A549 (cell line): ENCODE measurements around the gene URB2. TPM values are rescaled to one million over a fixed set of nuclear protein-coding genes. Genes with fewer than 3 reads are reported as not detected.

Experiments used
- ATAC-seq, 2 experiments: fragments of 200-7000 bp in 1 of 2; fragments of >200 bp in 1 of 2; cut with Nextera tagmentation in 1 of 2; cut with Tn5 transposase in 1 of 2; 3 replicates each; pipeline versions ENCODE4 v1.8.0 to v1.9.1; 2018 to 2020; ENCODE audit warnings: mild to moderate bottlenecking in 1 of 2, moderate library complexity in 1 of 2
- CTCF ChIA-PET: fragments of 300-600 bp; sonication (Branson Sonifier 250); formaldehyde crosslinking; extraction: SDS; loops from one replicate; lab custom pipeline; 2021; ENCODE audit warnings: antibody characterized with exemption, inconsistent platforms; lab: Yijun Ruan, JAX
- POLR2A ChIA-PET: fragments of 350-600 bp; formaldehyde crosslinking; extraction: SDS; loops from one replicate; lab custom pipeline; 2021; ENCODE audit warnings: antibody characterized with exemption, inconsistent platforms; lab: Yijun Ruan, JAX
- DNase-seq, 2 experiments: peaks; one replicate each; pipeline versions ENCODE4 v3.0.0 to v3.0.0-alpha.2; 2011 to 2016; ENCODE audit warnings: low read depth in 1 of 2, low spot score in 1 of 2
- FAIRE-seq: peaks from 2 replicates; lab custom pipeline; 2011; peaks lifted over from hg19 to GRCh38; lab: Jason Lieb, UNC
- H3K27ac ChIP-seq, 2 experiments: fragments of >200 bp; sonication (Bioruptor Twin); formaldehyde crosslinking; 3 replicates each; pipeline ENCODE4 v1.5.1; 2016 to 2017
- H3K4me1 ChIP-seq: fragments of >200 bp; sonication (Bioruptor Twin); formaldehyde crosslinking; 3 replicates; pipeline ENCODE4 v1.6.1; 2016
- H3K4me2 ChIP-seq: fragments of >200 bp; sonication (Bioruptor Twin); formaldehyde crosslinking; 3 replicates; pipeline ENCODE4 v1.6.1; 2016
- H3K4me3 ChIP-seq: fragments of >200 bp; sonication (Bioruptor Twin); formaldehyde crosslinking; 3 replicates; pipeline ENCODE4 v1.5.1; 2016
- H3K9me3 ChIP-seq: fragments of >200 bp; sonication (Bioruptor Twin); formaldehyde crosslinking; 3 replicates; pipeline ENCODE4 v1.6.1; 2016
- BHLHE40 ChIP-seq: IDR thresholded peaks from 2 replicates; pipeline ENCODE4 v1.6.1; 2012; ENCODE audit warnings: low read depth, low read length, inconsistent platforms
- CBX8 ChIP-seq: fragments of 200-600 bp; sonication (generic); IDR thresholded peaks from 2 replicates; pipeline ENCODE4 v1.6.1; 2016
- CEBPB ChIP-seq, 2 experiments: fragments of >200 bp in 1 of 2; sonication (Bioruptor Twin) in 1 of 2; formaldehyde crosslinking in 1 of 2; IDR thresholded peaks; 2 replicates each; pipeline ENCODE4 v1.6.1; 2012 to 2016
- CHD2 ChIP-seq: fragments of 150-350 bp; IDR thresholded peaks from 2 replicates; pipeline ENCODE4 v1.6.1; 2014; ENCODE audit warnings: low read length; ENCODE audit not compliant: partially characterized antibody
- CHD4 ChIP-seq: fragments of 200-600 bp; sonication (generic); IDR thresholded peaks from 2 replicates; pipeline ENCODE4 v1.6.1; 2016; ENCODE audit warnings: antibody characterized with exemption, mild to moderate bottlenecking, borderline replicate concordance
- CTCF ChIP-seq: fragments of >200 bp; sonication (Bioruptor Twin); formaldehyde crosslinking; IDR thresholded peaks from 3 replicates; pipeline ENCODE4 v1.5.1; 2016
- ESRRA ChIP-seq: fragments of 150-350 bp; IDR thresholded peaks from 2 replicates; pipeline ENCODE4 v1.6.1; 2014; ENCODE audit warnings: mild to moderate bottlenecking, low read length, borderline replicate concordance
- FOSB ChIP-seq: fragments of 250-450 bp; sonication (Bioruptor Pico); IDR thresholded peaks from 2 replicates; pipeline ENCODE4 v1.5.0; 2020; ENCODE audit warnings: mild to moderate bottlenecking, moderate library complexity
- FOSL2 ChIP-seq, 2 experiments: fragments of 450-650 bp in 1 of 2; fragments of >200 bp in 1 of 2; sonication (Bioruptor Twin) in 1 of 2; formaldehyde crosslinking; IDR thresholded peaks; 2 replicates each; pipeline versions ENCODE4 v1.5.0 to v1.6.1; 2016 to 2020; ENCODE audit warnings: mild to moderate bottlenecking in 1 of 2, moderate library complexity in 1 of 2
- FOXS1 ChIP-seq: fragments of 250-450 bp; sonication (Bioruptor Pico); IDR thresholded peaks from 2 replicates; pipeline ENCODE4 v1.5.0; 2020; ENCODE audit warnings: mild to moderate bottlenecking, moderate library complexity
- HOXA7 ChIP-seq: fragments of 250-450 bp; sonication (Bioruptor Pico); IDR thresholded peaks from 2 replicates; pipeline ENCODE4 v1.5.0; 2020; ENCODE audit warnings: mild to moderate bottlenecking, moderate library complexity
- HOXB13 ChIP-seq: fragments of 250-450 bp; sonication (Bioruptor Pico); IDR thresholded peaks from 2 replicates; pipeline ENCODE4 v1.5.0; 2020; ENCODE audit warnings: low read depth, mild to moderate bottlenecking, moderate library complexity
- MAFK ChIP-seq: fragments of 450-650 bp; IDR thresholded peaks from 2 replicates; pipeline ENCODE4 v1.6.1; 2014; ENCODE audit not compliant: partially characterized antibody
- MAZ ChIP-seq: fragments of 150-350 bp; IDR thresholded peaks from 2 replicates; pipeline ENCODE4 v1.6.1; 2014; ENCODE audit warnings: antibody characterized with exemption, low read depth, low read length, borderline replicate concordance
- MYC ChIP-seq: IDR thresholded peaks from 2 replicates; pipeline ENCODE4 v1.6.1; 2012; ENCODE audit warnings: mild to moderate bottlenecking, inconsistent platforms, low read length, improper control_type of control experiment, borderline replicate concordance
- NPAS2 ChIP-seq: fragments of 250-450 bp; sonication (Bioruptor Pico); IDR thresholded peaks from 2 replicates; pipeline ENCODE4 v1.8.0; 2022; ENCODE audit warnings: mild to moderate bottlenecking, moderate library complexity, borderline replicate concordance
- RFX5 ChIP-seq: fragments of 450-650 bp; IDR thresholded peaks from 2 replicates; pipeline ENCODE4 v1.7.1; 2014; ENCODE audit warnings: antibody characterized with exemption, mild to moderate bottlenecking, moderate library complexity
- SREBF2 ChIP-seq: fragments of 450-650 bp; IDR thresholded peaks from 2 replicates; pipeline ENCODE4 v1.6.1; 2014; ENCODE audit warnings: mild to moderate bottlenecking, moderate library complexity
- TP53 ChIP-seq: fragments of 250-450 bp; sonication (Bioruptor Pico); IDR thresholded peaks from 2 replicates; pipeline ENCODE4 v1.5.0; 2021; ENCODE audit warnings: mild to moderate bottlenecking, moderate library complexity
- USF2 ChIP-seq: fragments of 450-650 bp; IDR thresholded peaks from 2 replicates; pipeline ENCODE4 v1.6.1; 2014; ENCODE audit warnings: antibody characterized with exemption
- ZFP36 ChIP-seq: fragments of 450-650 bp; IDR thresholded peaks from 2 replicates; pipeline ENCODE4 v1.6.1; 2014; ENCODE audit warnings: borderline replicate concordance; ENCODE audit not compliant: partially characterized antibody
- ZNF302 ChIP-seq: fragments of 250-450 bp; sonication (Bioruptor Pico); IDR thresholded peaks from 2 replicates; pipeline ENCODE4 v1.9.0; 2021; ENCODE audit warnings: inconsistent platforms, mild to moderate bottlenecking, moderate library complexity
- WGBS: methylation state at CpG from one replicate; pipeline ENCODE4 v1.1.6; 2017; ENCODE audit errors: missing lambda C conversion rate; 5-methylcytosine and 5-hydroxymethylcytosine counted together
- polyA plus RNA-seq, 4 experiments: library from polyadenylated mRNA; depleted of rRNA in 3 of 4; stranded (reverse); fragments of >200 nt; fragmentation: RNase III in 1 of 4; extraction: RNeasy Plus Mini Kit Qiagen cat#74134 plus additional on column Dnase treatment in 1 of 4; gene quantifications; 2 replicates in 3 of 4; 3 replicates in 1 of 4; pipeline ENCODE4 v1.2.3, GENCODE V29; 2011 to 2017

Gene URB2
- polyA plus RNA-seq, 2 of the 4 experiments (the other 2 are of a cell fraction): 13.7 to 15.7 TPM

DNA sequence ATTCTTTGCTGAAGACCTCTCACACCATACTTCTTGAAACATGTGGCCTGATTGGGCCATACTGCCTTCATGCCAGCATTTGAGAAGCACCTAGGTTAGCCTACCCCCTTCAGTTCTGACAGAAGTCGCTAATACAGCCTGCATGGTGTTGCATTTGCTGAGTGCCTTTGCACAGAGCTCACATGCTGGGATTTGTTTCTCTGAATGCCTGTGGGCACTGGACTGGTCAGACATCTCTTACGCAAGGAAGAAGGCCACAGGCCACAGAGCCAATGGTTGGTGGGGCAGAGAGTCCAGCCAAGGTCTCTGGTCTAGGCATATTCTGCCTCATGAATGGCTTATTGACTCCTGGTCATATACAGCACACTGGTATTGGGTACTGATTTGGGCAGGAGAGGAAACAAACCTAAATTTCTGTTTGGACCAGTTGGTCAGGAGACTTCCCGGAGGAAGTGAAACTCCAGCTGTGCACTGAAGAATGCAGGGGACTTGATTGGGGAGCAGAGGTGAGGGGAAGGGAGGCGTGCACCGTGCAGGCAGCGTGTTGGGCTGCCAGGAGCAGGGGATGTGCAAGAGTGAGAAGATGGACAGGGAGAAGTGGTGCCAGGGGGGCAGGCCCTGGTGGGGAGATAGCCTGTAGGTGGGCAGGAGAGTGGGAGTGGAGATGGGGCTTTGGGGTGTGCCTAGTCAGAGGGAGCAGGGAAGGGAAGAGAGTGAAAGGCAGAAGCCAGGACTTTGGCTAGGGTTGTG lies 18.1 kb downstream of the URB2 start:
- Histone ChIP-seq H3K4me3 (no peak overlapping the region), H3K4me2 (no peak overlapping the region)
- ChIA-PET POLR2A (no interaction called here), CTCF (interaction anchor here (2.3 kb wide), 1 partner anchor 17 kb away, joined by 7 read pairs; no protein-coding TSS in a partner anchor)
- no peak for DNase-seq
- TF ChIP-seq MYC (no peak), FOSL2 (IDR thresholded peaks at IDR 0.05) (no peak), FOSL2 (CRISPR knock-in tag; IDR thresholded peaks at IDR 0.05) (no peak), CHD2 (no peak), SREBF2 (no peak), ESRRA (no peak), TP53 (CRISPR knock-in tag) (no peak), CHD4 (no peak), CEBPB (IDR thresholded peaks at IDR 0.05) (no peak), RFX5 (no peak), FOXS1 (CRISPR knock-in tag) (no peak), USF2 (no peak), HOXA7 (no peak), NPAS2 (CRISPR knock-in tag) (no peak)
- TF ChIP-seq, all 56 proteins: peak for 0
- no peak; a peak in 1 of 6 replicates for ATAC-seq
- Histone ChIP-seq H3K4me1 (no peaks in the 10 kb centered on the region), H3K27ac (no peak overlapping the region), H3K9me3 (no peaks in the 10 kb centered on the region)
- WGBS: 89% methylated on average over 6 of the region's 6 CpGs
- FAIRE-seq: no peak

- CTCF ChIA-PET: interaction anchor here (2.3 kb wide), 1 partner anchor 16 kb away, joined by 7 read pairs; no protein-coding TSS in a partner anchor
- no peak overlapping the region for H3K4me2 ChIP-seq
- FAIRE-seq (no peak), DNase-seq (no peak), ATAC-seq (no peak)
- H3K27ac ChIP-seq: no peak overlapping the region
- TF ChIP-seq FOSB (CRISPR knock-in tag) (no peak), CHD4 (no peak), ZFP36 (no peak), NPAS2 (CRISPR knock-in tag) (no peak), BHLHE40 (no peak), ZNF302 (CRISPR knock-in tag) (no peak), MAZ (no peak)
- POLR2A ChIA-PET: no interaction called here
- H3K9me3 ChIP-seq: no peaks in the 10 kb centered on the region
- no peak overlapping the region for H3K4me3 ChIP-seq
- H3K4me1 ChIP-seq: no peaks in the 10 kb centered on the region
- 93% methylated on average over 15 of the region's 15 CpGs for WGBS
Observed at GRCh38 chr1:229645324-229645993, 19.4 kb downstream of the URB2 start.

GRCh38 chr1:229648406-229648805 lies 22.4 kb downstream of the URB2 start:
- no peaks in the 10 kb centered on the region for H3K4me1 ChIP-seq
- 94% methylated on average over 4 of the region's 4 CpGs for WGBS
- CTCF ChIA-PET: interaction anchor here (1.1 to 4.3 kb wide), 4 partner anchors 12 to 661 kb away, joined by 3 to 26 read pairs (median 4); partner anchors contain the start of genes TAF5L and URB2
- no peak for FAIRE-seq
- no peak overlapping the region for H3K4me2 ChIP-seq
- no peak for DNase-seq
- no peak for ATAC-seq
- TF ChIP-seq CTCF (no peak), CHD4 (no peak), FOXS1 (CRISPR knock-in tag) (no peak), BHLHE40 (no peak), MAFK (no peak), CBX8 (no peak), HOXB13 (CRISPR knock-in tag) (no peak)
- TF ChIP-seq, all 56 proteins: peak for 0
- POLR2A ChIA-PET: no interaction called here
- Histone ChIP-seq H3K4me3 (no peak overlapping the region), H3K9me3 (no peaks in the 10 kb centered on the region), H3K27ac (no peak overlapping the region)
